H9 (cell line): Measurements from ENCODE around the gene RGSL1. TPM values are rescaled to one million over a fixed set of nuclear protein-coding genes. Genes with fewer than 3 reads are reported as not detected.

Experiments
- DNase-seq: peaks from one replicate; pipeline ENCODE4 v3.0.0-alpha.2; 2017
- H2AFZ ChIP-seq: one replicate; pipeline ENCODE4 v1.6.1; 2013; ENCODE audit warnings: mild to moderate bottlenecking, low read length, control low read depth, moderate library complexity
- H2AK5ac ChIP-seq: 2 replicates; pipeline ENCODE4 v1.6.1; 2013; ENCODE audit warnings: low read length, control low read depth, mixed read lengths; ENCODE audit not compliant: insufficient read length
- H2BK120ac ChIP-seq: one replicate; pipeline ENCODE4 v1.6.1; 2013; ENCODE audit warnings: low read depth, mild to moderate bottlenecking, low read length, control low read depth, inconsistent platforms; ENCODE audit not compliant: poor library complexity, severe bottlenecking
- H2BK12ac ChIP-seq: 2 replicates; pipeline ENCODE4 v1.6.1; 2013; ENCODE audit warnings: low read length, control low read depth, mixed read lengths, low read depth; ENCODE audit not compliant: insufficient read length
- H2BK15ac ChIP-seq: 2 replicates; pipeline ENCODE4 v1.6.1; 2013; ENCODE audit warnings: low read depth, low read length, control low read depth
- H2BK20ac ChIP-seq: one replicate; pipeline ENCODE4 v1.6.1; 2013; ENCODE audit warnings: low read depth, mild to moderate bottlenecking, low read length, control low read depth, inconsistent platforms; ENCODE audit not compliant: poor library complexity, severe bottlenecking
- H2BK5ac ChIP-seq: 2 replicates; pipeline ENCODE4 v1.6.1; 2013; ENCODE audit warnings: low read length, control low read depth, mixed read lengths; ENCODE audit not compliant: insufficient read length
- H3K14ac ChIP-seq: 2 replicates; pipeline ENCODE4 v1.6.1; 2013; ENCODE audit warnings: low read length, control low read depth; ENCODE audit not compliant: insufficient read depth
- H3K18ac ChIP-seq: 2 replicates; pipeline ENCODE4 v1.6.1; 2013; ENCODE audit warnings: low read depth, mild to moderate bottlenecking, mixed read lengths, low read length, control low read depth; ENCODE audit not compliant: insufficient read length
- H3K23ac ChIP-seq: 2 replicates; pipeline ENCODE4 v1.6.1; 2013; ENCODE audit warnings: low read length, control low read depth, mixed read lengths, low read depth; ENCODE audit not compliant: insufficient read length
- H3K23me2 ChIP-seq: 2 replicates; pipeline ENCODE4 v1.6.1; 2013; ENCODE audit warnings: low read depth, mild to moderate bottlenecking, mixed read lengths, low read length, control low read depth; ENCODE audit not compliant: insufficient read length, poor library complexity, severe bottlenecking
- H3K27ac ChIP-seq: 2 replicates; pipeline ENCODE4 v1.5.1; 2013; ENCODE audit warnings: low read length, control low read depth, mixed read lengths, low read depth; ENCODE audit not compliant: insufficient read length
- H3K27me3 ChIP-seq: 2 replicates; pipeline ENCODE4 v1.6.1; 2013; ENCODE audit warnings: low read length, control low read depth, inconsistent platforms; ENCODE audit not compliant: insufficient read depth
- H3K4ac ChIP-seq: 2 replicates; pipeline ENCODE4 v1.6.1; 2013; ENCODE audit warnings: low read depth, mild to moderate bottlenecking, control low read depth, inconsistent platforms, low read length, moderate library complexity
- H3K4me1 ChIP-seq: 2 replicates; pipeline ENCODE4 v1.6.1; 2013; ENCODE audit warnings: low read length, control low read depth, inconsistent platforms; ENCODE audit not compliant: insufficient read depth
- H3K4me2 ChIP-seq: 2 replicates; pipeline ENCODE4 v1.6.1; 2013; ENCODE audit warnings: low read length, control low read depth, mixed read lengths; ENCODE audit not compliant: insufficient read length, insufficient read depth
- H3K56ac ChIP-seq: 2 replicates; pipeline ENCODE4 v1.6.1; 2013; ENCODE audit warnings: low read depth, mild to moderate bottlenecking, mixed read lengths, low read length, control low read depth; ENCODE audit not compliant: insufficient read length
- H3K79me1 ChIP-seq: 2 replicates; pipeline ENCODE4 v1.6.1; 2013; ENCODE audit warnings: low read depth, mild to moderate bottlenecking, moderate library complexity, low read length, control low read depth, inconsistent platforms; ENCODE audit not compliant: insufficient read depth, poor library complexity, severe bottlenecking
- H3K79me2 ChIP-seq: 2 replicates; pipeline ENCODE4 v1.6.1; 2013; ENCODE audit warnings: low read length, control low read depth, inconsistent platforms; ENCODE audit not compliant: insufficient read depth
- H3K9ac ChIP-seq: 2 replicates; pipeline ENCODE4 v1.6.1; 2013; ENCODE audit warnings: low read length, control low read depth, mixed read lengths; ENCODE audit not compliant: insufficient read length; ENCODE audit errors: extremely low read depth
- H3K9me3 ChIP-seq: one replicate; pipeline ENCODE4 v1.6.1; 2013; ENCODE audit warnings: low read depth, low read length, inconsistent platforms; ENCODE audit not compliant: control insufficient read depth
- H3T11ph ChIP-seq: one replicate; pipeline ENCODE4 v1.6.1; 2013; ENCODE audit warnings: mild to moderate bottlenecking, low read length, control low read depth, inconsistent platforms
- H4K20me1 ChIP-seq: one replicate; pipeline ENCODE4 v1.6.1; 2013; ENCODE audit not compliant: control insufficient read depth, insufficient read length, insufficient read depth
- H4K5ac ChIP-seq: 2 replicates; pipeline ENCODE4 v1.6.1; 2013; ENCODE audit warnings: low read depth, mild to moderate bottlenecking, mixed read lengths, low read length, control low read depth; ENCODE audit not compliant: insufficient read length
- H4K8ac ChIP-seq: replicated peaks from 2 replicates; pipeline ENCODE4 v1.6.1; 2013; ENCODE audit warnings: low read length, control low read depth, mixed read lengths, low read depth; ENCODE audit not compliant: insufficient read length
- H4K91ac ChIP-seq: 2 replicates; pipeline ENCODE4 v1.6.1; 2013; ENCODE audit warnings: low read depth, mild to moderate bottlenecking, moderate library complexity, mixed read lengths, low read length, control low read depth; ENCODE audit not compliant: insufficient read length
- H3K27ac Mint-ChIP-seq, 3 experiments: 2 replicates in 2 of 3; 3 replicates in 1 of 3; pipeline ENCODE4 v1.8.0; 2020 to 2021; ENCODE audit warnings: mixed read lengths in 3 of 3, mild to moderate bottlenecking in 1 of 3, moderate library complexity in 1 of 3
- H3K27me3 Mint-ChIP-seq: 2 replicates; pipeline ENCODE4 v1.8.0; 2021; ENCODE audit warnings: low read depth, mild to moderate bottlenecking, moderate library complexity, mixed read lengths
- H3K36me3 Mint-ChIP-seq, 3 experiments: 2 replicates in 2 of 3; 3 replicates in 1 of 3; pipeline ENCODE4 v1.8.0; 2020 to 2021; ENCODE audit warnings: low read depth in 3 of 3, mixed read lengths in 3 of 3; ENCODE audit not compliant: insufficient read depth in 1 of 3
- H3K4me1 Mint-ChIP-seq, 2 experiments: 2 replicates each; pipeline ENCODE4 v1.8.0; 2020; ENCODE audit warnings: mixed read lengths in 2 of 2
- H3K4me3 Mint-ChIP-seq, 2 experiments: 2 replicates in 1 of 2; 3 replicates in 1 of 2; pipeline ENCODE4 v1.8.0; 2020 to 2021; ENCODE audit warnings: mild to moderate bottlenecking in 2 of 2, mixed read lengths in 2 of 2, moderate library complexity in 1 of 2
- H3K9me3 Mint-ChIP-seq, 2 experiments: 2 replicates in 1 of 2; 3 replicates in 1 of 2; pipeline ENCODE4 v1.8.0; 2020; ENCODE audit warnings: mild to moderate bottlenecking in 2 of 2, mixed read lengths in 2 of 2, moderate library complexity in 1 of 2
- CTCF ChIP-seq: fragments of 200-600 bp; sonication (generic); conservative IDR thresholded peaks from 3 replicates; pipeline ENCODE4 v1.8.0; 2021; ENCODE audit warnings: antibody characterized with exemption, mild to moderate bottlenecking
- total RNA-seq: library from RNA; stranded (reverse); gene quantifications from 2 replicates; pipeline ENCODE4 v1.2.1, GENCODE V29; 2021

Gene RGSL1
- total RNA-seq, 1 experiment from 2014 or later = not detected

DNA sequence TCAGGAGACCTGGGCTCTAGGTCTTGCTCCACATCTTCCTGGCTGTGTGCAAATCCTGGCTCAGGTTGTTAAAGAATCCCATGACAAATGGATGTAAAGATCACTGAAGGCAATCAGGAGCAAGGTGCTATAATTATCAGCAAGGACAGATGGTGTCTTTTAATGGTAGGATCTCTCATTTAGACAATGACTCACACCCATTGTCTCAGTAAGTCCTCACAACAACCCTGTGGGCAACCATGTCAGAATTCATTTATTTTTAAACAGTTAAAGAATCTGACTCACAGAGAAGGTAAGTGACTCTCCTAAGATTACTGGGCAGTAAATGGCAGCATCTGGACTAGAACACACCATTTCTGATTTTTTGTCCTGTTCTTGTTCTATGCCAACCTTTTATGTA is 106.3 kb downstream of the RGSL1 start:
- no peak overlapping the region for H3K18ac ChIP-seq
- no peak overlapping the region for H3K4me3 Mint-ChIP-seq
- no peak overlapping the region for H3K56ac ChIP-seq
- no peak overlapping the region for H3K23ac ChIP-seq
- no peaks in the 10 kb centered on the region for H3K4me1 Mint-ChIP-seq
- peaks cover 5 to 6% of the 10 kb centered on the region in 2 experiments; a peak in 4 of 5 replicates for H3K9me3 Mint-ChIP-seq
- H3K79me1 ChIP-seq = no peaks in the 10 kb centered on the region
- peaks cover 0 to 4% (median 2%) of the 10 kb centered on the region in 3 experiments; a peak in 3 of 7 replicates for H3K36me3 Mint-ChIP-seq
- H3K27me3 ChIP-seq = no peaks in the 10 kb centered on the region
- no peak overlapping the region for H2BK15ac ChIP-seq
- peaks cover 9% of the 10 kb centered on the region for H3K9me3 ChIP-seq
- TF ChIP-seq CTCF = no peak
- H3K14ac ChIP-seq = no peak overlapping the region
- no peak overlapping the region for H2AK5ac ChIP-seq
- no peak overlapping the region for H2BK5ac ChIP-seq
- no peak overlapping the region for H2BK120ac ChIP-seq
- H3T11ph ChIP-seq = no peak overlapping the region
- no peaks in the 10 kb centered on the region for H3K4me1 ChIP-seq
- H4K8ac ChIP-seq = no peak overlapping the region
- H3K27me3 Mint-ChIP-seq = no peaks in the 10 kb centered on the region; the same call in 1 of the 2 replicates
- DNase-seq = no peak
- H4K91ac ChIP-seq = no peak overlapping the region
- no peak overlapping the region for H2AFZ ChIP-seq
- no peaks in the 10 kb centered on the region for H3K79me2 ChIP-seq
- no peak overlapping the region for H2BK12ac ChIP-seq
- H3K9ac ChIP-seq = no peak overlapping the region
- no peak overlapping the region for H3K27ac ChIP-seq
- no peak overlapping the region for H3K4me2 ChIP-seq
- H3K4ac ChIP-seq = no peak overlapping the region
- H4K20me1 ChIP-seq = no peaks in the 10 kb centered on the region
- H3K23me2 ChIP-seq = no peaks in the 10 kb centered on the region
- no peak overlapping the region for H4K5ac ChIP-seq
- H3K27ac Mint-ChIP-seq = no peak overlapping the region
- no peak overlapping the region for H2BK20ac ChIP-seq
